Upper lobe of left lung (tissue), 4 donors: ENCODE measurements around the gene ABHD4.

Experiments
- POLR2A ChIP-seq, 4 donors: fragments of 450-650 bp; IDR thresholded peaks; one replicate each; pipeline ENCODE4 v1.5.1; 2016 to 2017; ENCODE audit warnings: antibody characterized with exemption in 4 of 4, mild to moderate bottlenecking in 2 of 4
- POLR2AphosphoS5 ChIP-seq, 2 donors: sonication (generic); formaldehyde crosslinking; IDR thresholded peaks; one replicate each; pipeline ENCODE4 v1.5.1; 2017; ENCODE audit warnings: antibody characterized with exemption in 2 of 2
- TF ChIP-seq, protein P1 (sequence below), 6 experiments: fragments of 450-650 bp in 4 of 6; fragments of 200-600 bp in 2 of 6; sonication (generic) in 2 of 6; IDR thresholded peaks; one replicate each; pipeline ENCODE4 v1.5.1; 2016 to 2019; ENCODE audit warnings: antibody characterized with exemption in 6 of 6

DNA sequence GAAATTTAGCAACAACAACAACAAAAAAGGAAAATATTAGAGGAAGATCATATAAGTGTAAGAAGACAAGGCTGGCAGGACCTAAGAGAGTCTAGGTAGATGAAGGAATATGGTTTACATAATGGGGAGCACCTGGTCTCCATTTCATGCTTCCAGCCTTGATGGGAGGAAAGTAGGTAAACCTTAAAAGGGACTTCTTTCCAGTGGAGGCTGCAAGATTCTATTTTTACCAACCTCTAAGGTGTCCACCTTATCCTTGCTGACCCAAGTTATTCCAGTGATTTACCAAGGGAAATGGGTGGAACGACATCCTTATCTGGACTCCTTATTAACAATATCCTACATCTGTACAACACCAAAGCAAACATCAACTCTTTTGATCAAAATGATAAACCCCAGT, 39.1 kb upstream of the ABHD4 start:
- TF ChIP-seq, protein P1, sequence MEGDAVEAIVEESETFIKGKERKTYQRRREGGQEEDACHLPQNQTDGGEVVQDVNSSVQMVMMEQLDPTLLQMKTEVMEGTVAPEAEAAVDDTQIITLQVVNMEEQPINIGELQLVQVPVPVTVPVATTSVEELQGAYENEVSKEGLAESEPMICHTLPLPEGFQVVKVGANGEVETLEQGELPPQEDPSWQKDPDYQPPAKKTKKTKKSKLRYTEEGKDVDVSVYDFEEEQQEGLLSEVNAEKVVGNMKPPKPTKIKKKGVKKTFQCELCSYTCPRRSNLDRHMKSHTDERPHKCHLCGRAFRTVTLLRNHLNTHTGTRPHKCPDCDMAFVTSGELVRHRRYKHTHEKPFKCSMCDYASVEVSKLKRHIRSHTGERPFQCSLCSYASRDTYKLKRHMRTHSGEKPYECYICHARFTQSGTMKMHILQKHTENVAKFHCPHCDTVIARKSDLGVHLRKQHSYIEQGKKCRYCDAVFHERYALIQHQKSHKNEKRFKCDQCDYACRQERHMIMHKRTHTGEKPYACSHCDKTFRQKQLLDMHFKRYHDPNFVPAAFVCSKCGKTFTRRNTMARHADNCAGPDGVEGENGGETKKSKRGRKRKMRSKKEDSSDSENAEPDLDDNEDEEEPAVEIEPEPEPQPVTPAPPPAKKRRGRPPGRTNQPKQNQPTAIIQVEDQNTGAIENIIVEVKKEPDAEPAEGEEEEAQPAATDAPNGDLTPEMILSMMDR (IDR thresholded peaks at IDR 0.05), result no peak
- TF ChIP-seq POLR2AphosphoS5 (IDR thresholded peaks at IDR 0.05), result no peak
- no peak for TF ChIP-seq POLR2A (IDR thresholded peaks at IDR 0.05)
